ENCODE data around the gene ATP4B. TPM values are rescaled to one million over a fixed set of nuclear protein-coding genes. Genes with fewer than 3 reads are reported as not detected.

The ATP4B gene
- not detected for total RNA-seq
- under 1 TPM in 1 of 2 donors, not detected in 1; 0.01 TPM for polyA plus RNA-seq
- long read RNA-seq, donor 1: 0 reads
- long read RNA-seq, donor 2: 0 reads
- long read RNA-seq, donor 3: 0 reads

DNA sequence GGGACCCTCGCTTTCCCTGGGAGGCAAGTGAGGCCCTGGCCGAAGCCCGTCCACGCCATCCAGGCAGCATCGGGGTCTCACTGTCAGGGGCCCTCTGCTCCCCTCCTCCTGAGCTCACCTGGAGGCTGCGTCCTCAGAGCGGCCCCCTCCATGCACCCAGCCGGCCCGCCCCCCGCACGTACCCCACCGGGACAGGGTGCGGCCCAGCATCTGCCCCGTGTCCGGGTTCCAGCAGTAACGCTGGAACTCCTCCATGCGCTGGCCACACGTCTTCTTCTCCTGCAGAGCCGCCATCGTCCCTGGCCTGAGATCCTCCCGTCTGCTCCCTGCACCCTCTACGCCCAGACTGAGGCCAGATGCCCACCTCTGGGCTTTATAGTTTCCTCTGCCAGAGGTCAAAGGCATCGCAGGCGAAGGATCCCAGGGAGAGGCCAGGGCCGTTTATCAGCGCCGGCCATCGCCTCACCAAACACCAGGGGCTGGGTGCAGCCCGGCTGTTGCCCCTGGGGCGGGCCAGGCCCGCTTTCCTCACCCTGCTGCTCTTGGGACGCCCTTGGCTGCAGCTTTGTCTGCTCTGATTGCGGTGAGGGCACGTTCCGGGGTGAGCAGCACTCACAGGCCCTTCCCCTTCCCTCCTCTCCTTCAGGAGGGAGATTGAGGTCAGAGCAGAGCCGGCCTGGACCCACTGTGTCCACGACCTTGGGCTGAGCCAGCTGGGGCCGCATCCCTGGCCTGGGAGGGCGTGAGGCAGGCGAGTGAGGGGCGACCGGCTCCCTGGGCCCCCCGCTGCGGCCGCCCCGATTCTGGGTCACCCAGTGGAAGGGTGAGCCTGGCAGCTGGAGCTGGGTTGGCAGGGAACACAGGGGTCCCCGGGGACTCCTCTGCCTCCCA lies at the start of gene ATP4B:
TSS of gene ATP4B (minus strand) at position 348 of the 891 bp plus-strand sequence. CDS start at position 294, 54 bp downstream.
- intact Hi-C loops (cut with DNase I): no loop called here
- H3K9me3 ChIP-seq: peaks cover 0 to 25% (median 5%) of the 10 kb centered on the region in 11 donors
- H3K27me3 ChIP-seq: peaks cover 0 to 4% (median 0%) of the 10 kb centered on the region in 7 donors
- TF ChIP-seq, protein P1, sequence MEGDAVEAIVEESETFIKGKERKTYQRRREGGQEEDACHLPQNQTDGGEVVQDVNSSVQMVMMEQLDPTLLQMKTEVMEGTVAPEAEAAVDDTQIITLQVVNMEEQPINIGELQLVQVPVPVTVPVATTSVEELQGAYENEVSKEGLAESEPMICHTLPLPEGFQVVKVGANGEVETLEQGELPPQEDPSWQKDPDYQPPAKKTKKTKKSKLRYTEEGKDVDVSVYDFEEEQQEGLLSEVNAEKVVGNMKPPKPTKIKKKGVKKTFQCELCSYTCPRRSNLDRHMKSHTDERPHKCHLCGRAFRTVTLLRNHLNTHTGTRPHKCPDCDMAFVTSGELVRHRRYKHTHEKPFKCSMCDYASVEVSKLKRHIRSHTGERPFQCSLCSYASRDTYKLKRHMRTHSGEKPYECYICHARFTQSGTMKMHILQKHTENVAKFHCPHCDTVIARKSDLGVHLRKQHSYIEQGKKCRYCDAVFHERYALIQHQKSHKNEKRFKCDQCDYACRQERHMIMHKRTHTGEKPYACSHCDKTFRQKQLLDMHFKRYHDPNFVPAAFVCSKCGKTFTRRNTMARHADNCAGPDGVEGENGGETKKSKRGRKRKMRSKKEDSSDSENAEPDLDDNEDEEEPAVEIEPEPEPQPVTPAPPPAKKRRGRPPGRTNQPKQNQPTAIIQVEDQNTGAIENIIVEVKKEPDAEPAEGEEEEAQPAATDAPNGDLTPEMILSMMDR (IDR thresholded peaks at IDR 0.05): no peak
- WGBS, 2 donors: 88% methylated on average over 46 to 47 of the region's 47 CpGs
- no peak for DNase-seq
- H3K27ac ChIP-seq: no peak within 1 kb of the TSS
- no peak within 1 kb of the TSS for H3K4me3 ChIP-seq
- peak in 2 of 8 donors; percentile 9 to 14 for ATAC-seq
- H3K4me1 ChIP-seq: no peaks in the 10 kb centered on the region
- H3K36me3 ChIP-seq: no peaks in the 10 kb centered on the region

DNA sequence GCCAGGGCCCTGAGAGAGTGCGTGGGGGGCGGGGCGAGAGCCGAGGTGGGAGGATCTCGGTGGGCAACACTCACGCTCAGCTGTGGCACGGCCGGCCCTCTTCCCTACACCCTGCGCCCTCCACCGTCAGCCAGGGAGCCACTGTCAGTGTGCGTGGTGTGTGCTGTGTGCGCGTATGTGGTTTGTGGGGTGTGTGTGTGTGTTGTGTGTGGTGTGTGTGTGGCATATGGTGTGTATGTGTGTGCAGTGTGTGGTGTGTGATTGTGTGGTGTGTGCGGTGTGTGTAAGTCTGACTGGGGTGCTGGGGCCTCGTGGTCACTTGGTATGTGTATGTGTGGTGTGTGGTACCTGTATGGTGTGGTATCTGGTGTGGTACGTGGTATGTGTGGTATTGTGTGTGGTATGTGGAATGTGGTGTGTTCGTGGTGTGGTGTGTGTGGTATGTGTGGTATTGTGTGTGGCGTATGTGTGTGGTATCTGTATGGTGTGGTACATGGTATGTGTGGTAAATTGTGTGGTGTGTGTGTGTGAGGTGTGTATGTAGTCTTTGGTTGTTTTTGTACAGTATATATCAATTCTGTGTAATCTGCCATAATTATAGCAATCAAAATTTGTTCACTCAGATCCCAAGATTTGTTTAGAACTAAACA lies 14.1 kb upstream of the ATP4B start:
- no peaks in the 10 kb centered on the region for H3K27me3 ChIP-seq
- WGBS, 2 donors: 85 to 90% methylated on average over 18 of the region's 18 CpGs
- no peaks in the 10 kb centered on the region for H3K36me3 ChIP-seq
- DNase-seq (no peak), ATAC-seq (peak in 4 of 8 donors; percentile 8 to 59 (median 36))
- no peak overlapping the region for H3K27ac ChIP-seq
- no peaks in the 10 kb centered on the region for H3K9me3 ChIP-seq
- intact Hi-C loops (cut with DNase I): no loop called here
- TF ChIP-seq, protein P1 (IDR thresholded peaks at IDR 0.05): no peak
- H3K4me3 ChIP-seq: no peak overlapping the region
- H3K4me1 ChIP-seq: no peaks in the 10 kb centered on the region

DNA sequence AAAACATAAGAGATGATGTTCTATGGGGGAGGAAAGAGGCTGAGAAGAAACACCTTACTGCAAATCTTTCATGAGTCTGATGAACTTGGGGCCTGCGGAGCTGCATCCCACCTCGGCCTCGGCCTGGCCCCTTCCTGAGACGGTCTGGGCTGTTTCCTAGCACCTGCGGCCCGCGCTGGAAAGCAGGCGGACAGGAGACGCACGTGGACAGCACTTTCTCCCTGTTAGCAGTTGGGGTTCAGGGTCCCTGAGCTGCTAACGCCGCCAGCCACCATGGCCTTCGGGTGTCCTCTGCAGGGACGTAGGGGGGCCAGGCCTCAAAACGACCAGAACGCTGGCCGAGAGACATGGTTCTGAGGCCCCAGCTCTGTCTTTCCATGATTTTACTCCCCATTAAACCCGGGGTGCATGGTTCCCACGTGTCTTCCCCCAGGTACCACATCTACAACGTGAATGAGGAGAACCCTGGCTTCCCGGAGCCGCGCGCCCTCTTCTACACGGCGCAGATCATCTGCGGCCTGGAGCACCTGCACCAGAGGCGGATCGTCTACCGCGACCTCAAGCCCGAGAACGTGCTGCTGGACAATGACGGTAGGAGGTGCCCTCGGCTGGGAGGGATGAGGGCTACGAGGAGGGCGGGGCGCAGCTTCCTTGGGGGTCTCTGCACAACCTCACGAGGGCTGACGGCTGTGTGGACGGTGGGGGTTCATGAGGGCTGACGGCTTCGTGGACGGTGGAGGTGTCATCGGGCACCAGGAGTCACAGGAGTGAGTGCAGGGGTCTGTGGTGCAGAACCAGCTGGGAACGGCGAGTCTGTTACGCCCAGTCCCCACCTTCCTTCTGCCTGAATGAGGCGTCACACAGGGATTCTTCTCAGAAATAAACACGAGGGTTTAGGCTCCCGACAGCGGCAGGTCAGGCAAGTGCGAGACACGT lies 13.3 kb upstream of the ATP4B start:
- no peaks in the 10 kb centered on the region for H3K9me3 ChIP-seq
- no peak for DNase-seq
- H3K27ac ChIP-seq: no peak overlapping the region
- no peaks in the 10 kb centered on the region for H3K27me3 ChIP-seq
- H3K4me3 ChIP-seq: no peak overlapping the region
- TF ChIP-seq, protein P1 (IDR thresholded peaks at IDR 0.05): no peak
- peak in 3 of 8 donors; percentile 16 to 51 (median 19) for ATAC-seq
- WGBS, 2 donors: 93% methylated on average over 54 of the region's 54 CpGs
- intact Hi-C loops (cut with DNase I): no loop called here
- no peaks in the 10 kb centered on the region for H3K4me1 ChIP-seq
- H3K36me3 ChIP-seq: no peaks in the 10 kb centered on the region

Measured in heart right ventricle (tissue), 16 donors.